Kidney capillary endothelial cell (primary cell): ENCODE data around the gene FIBCD1.

Source experiments
- DNase-seq: peaks from one replicate; pipeline ENCODE4 v3.0.0-alpha.2; 2018; ENCODE audit warnings: low spot score

The FIBCD1 gene

GRCh38 chr9:130936285-130937117 lies 2.5 kb downstream of the FIBCD1 start:
- peak; percentile 63 for DNase-seq

GRCh38 chr9:130935648-130936271 lies 3.3 kb downstream of the FIBCD1 start:
- DNase-seq: no peak

DNA sequence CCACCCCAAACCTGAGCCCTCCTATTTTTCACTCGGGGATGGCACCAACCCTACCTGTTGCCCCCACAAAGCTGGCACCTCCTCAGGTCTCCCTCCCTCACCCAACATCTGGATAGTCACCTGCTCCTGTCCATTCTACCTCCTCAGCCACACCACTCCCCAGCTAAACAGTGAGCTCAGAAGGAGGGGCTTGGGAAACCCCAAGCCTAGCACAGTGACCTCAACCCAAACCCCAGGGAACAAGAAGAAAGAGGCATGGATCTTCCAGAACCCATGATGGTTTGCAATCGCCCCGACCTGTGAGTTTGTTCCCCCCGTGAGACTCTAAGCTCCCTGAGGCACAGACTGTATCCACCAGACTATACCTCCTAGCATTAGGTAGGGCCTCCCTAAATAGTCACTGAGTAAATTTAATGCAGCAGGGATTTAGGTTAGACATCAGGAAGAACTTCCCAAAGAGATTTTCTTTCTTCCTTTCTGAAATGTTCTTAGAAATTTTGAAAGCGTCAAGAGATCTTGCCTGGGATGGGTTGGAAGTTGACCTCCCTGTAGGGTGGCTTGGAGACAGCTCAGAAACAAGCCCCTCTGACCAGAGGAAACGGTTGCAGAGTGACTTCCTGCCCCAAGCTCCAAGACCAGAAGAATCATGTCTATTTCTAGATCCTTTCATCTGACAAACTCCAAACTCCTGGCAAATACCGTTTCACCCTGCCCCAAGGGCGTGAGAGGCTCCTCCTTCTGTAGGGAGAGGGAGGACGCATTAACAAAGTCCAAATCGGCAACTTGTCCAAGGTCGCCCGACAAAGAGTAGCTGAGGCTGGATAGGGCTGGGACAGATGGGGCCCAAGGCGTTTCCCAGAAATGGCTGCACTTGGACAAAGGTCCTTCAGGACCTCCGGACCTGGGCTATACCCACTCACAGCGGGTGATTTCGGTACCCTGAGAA lies 4.1 kb downstream of the FIBCD1 start:
- DNase-seq: peak; percentile 36

GRCh38 chr9:130934246-130934645 lies 4.8 kb downstream of the FIBCD1 start:
- DNase-seq: no peak

- no peak for DNase-seq
Measured at GRCh38 chr9:130933114-130934046, 5.7 kb downstream of the FIBCD1 start.

DNA sequence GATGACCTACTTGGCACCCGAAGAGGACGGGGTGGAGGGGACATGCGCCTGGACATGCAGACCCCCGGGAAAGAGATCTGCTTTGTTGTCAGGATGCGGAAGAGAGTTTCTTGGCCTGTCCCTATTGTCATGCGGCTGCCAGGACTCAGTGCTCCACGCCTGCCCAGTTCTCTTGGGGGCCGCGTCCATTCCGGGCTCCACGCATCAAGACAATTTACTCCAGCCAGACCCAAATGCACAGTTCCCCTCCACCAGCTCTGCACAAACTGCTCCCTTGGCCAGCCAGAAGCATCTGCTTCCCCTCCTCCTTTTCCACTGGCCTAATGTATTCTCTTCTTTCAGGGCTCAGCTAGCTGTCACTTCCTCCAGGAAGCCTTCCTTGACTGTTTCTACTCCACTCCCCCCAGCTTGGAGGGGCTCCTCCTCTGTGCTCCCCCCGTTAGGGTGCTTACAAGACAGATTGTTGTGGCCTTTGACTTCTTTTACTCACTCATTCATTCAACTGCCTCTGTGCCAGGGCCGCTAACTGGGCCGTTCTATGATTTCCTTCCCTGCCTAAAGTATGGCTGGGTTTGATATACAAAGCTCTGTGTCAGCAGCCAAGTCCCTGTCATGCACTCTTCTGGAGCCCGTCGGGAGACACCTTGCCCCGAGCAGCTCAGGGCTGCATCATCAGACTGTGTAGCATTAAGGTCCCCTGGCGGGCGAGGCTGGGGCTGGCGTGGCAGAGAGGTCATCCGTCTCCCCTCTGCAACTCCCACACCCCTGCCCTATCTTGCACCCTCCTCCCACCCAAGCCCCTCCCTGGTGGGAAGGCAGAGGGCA lies 6.6 kb downstream of the FIBCD1 start:
- DNase-seq: no peak

GRCh38 chr9:130931508-130932254 lies 7.4 kb downstream of the FIBCD1 start:
- DNase-seq: no peak

- no peak for DNase-seq
Measured at GRCh38 chr9:130930804-130931349, 8.2 kb downstream of the FIBCD1 start.

- no peak for DNase-seq
Measured at GRCh38 chr9:130930132-130930803, 8.8 kb downstream of the FIBCD1 start.

DNA sequence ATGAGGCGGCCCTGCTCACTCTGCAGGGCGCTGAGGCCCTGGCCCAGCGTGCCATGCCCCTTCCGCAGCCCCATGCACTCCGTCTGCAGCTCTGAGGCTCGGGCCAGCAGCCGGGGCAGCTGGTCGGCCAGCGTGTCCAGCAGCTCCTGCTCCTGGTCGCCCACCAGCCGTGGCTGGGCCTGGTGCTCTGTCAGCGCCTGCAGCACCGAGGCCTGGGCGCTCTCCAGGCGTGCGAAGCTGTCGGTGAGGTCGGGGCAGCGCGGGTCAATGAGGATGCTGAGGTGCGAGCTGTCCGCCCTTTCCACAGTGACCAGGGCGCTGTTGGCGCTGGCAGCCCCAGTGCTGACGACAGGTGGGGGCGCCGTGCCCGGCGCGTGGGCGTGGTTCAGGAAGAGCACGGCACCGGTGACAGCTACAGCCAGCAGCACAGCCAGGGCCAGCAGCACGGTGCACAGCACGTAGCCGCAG lies 9.4 kb downstream of the FIBCD1 start:
- no peak for DNase-seq

GRCh38 chr9:130927995-130928900 lies 10.8 kb downstream of the FIBCD1 start:
- DNase-seq: no peak

DNA sequence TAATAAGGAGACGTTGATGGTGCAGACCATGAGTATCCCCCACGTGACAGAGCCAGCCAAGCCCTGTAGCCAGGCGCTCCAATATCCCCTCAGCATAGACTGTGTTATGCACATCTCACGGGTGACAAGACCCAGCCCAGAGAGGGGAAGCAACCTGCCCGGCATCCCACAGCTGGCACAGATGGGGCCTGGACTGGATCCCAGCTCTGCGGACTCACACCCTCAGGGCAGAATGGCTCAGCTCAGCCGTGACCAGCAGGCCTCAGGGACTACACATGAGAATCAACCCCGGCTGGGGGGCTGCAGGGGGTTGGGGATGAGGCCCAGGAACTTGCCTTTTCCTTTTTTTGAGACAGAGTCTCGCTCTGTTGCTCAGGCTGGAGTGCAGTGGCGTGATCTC lies 11.7 kb downstream of the FIBCD1 start:
- no peak for DNase-seq

GRCh38 chr9:130925050-130925678 lies 13.9 kb downstream of the FIBCD1 start:
- DNase-seq: no peak

DNA sequence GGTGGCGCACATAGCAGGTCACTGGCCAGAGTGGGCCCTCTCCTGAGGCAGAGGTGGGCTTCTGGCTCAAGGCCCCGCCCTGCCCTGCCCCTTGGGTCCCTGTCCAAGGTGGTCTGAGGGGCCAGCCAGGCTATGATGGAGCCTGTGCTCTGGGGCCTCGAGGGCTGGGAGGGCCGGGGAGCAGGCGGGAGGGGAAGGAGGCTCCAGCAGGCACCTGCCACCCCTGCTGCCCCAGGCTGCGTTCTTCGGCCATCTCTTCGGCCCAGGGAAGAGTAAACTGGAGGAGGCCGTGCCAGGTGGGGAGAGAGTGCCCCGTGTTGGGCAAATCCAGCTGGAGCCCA lies 14.6 kb downstream of the FIBCD1 start:
- DNase-seq: no peak

DNA sequence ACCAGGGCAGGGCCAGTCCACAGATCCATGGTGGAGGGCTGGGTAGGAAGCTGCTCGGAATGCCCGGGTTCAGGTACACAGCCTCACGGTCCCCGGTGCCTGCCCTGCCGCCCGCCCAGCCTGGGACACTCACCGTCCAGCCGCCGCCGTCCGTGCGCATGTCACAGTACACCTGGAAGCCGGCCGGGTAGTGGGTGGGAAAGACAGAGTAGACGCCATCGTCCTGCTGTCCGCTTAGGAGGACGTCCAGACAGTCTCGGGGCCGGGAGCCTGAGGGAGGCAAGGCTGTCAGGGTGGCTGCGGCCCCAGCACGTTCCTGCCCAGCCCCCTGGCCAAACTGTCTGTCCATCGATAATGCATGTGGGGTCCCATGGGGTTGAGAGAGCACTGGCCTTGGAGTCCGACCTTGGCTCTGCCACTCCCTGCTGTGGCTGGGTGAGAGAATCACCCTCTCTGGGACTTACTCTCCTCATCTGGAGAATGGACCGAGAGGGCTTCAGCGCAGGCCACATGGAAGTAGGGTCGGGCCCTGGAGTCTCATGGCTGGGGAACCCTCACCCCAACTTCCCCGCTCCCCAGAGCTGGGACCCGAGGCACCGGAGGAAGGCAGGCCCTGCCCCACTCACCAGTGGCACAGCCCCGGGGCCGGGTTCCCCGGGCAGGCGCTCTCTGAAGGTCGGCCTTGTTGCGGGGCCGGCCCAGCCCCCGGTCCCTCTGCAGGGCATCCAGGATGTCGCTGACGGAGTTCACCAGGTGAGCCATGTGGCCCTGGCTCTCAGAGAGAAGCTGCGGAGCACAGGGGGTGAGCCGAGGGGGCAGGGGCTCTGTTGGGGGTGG lies 15.2 kb downstream of the FIBCD1 start:
- no peak for DNase-seq

GRCh38 chr9:130922893-130923610 lies 16.0 kb downstream of the FIBCD1 start:
- no peak for DNase-seq
